Hematopoietic multipotent progenitor cell treated with erythropoietin and hydrocortisone succinate and interleukin-3 and kit ligand, for 8 days (in vitro differentiated cells): ENCODE measurements around the gene CDK2AP2.
"Not testable (repeated sequence)": the region's sequence is repeated elsewhere in the genome, so short reads cannot be mapped to it uniquely, and the experiment has no call there.

Experiments used
- DNase-seq: peaks from one replicate; pipeline ENCODE4 v3.0.0-alpha.2; 2015

Gene CDK2AP2

GRCh38 chr11:67489885-67490726 is 17.9 kb downstream of the CDK2AP2 start:
- DNase-seq: no peak

GRCh38 chr11:67489203-67489884 is 18.6 kb downstream of the CDK2AP2 start:
- no peak for DNase-seq

GRCh38 chr11:67486481-67487195 is 21.3 kb downstream of the CDK2AP2 start:
- DNase-seq: no peak

- not testable (repeated sequence) for DNase-seq
Measured at GRCh38 chr11:67485873-67486361, 22.0 kb downstream of the CDK2AP2 start.

- peak; percentile 41 for DNase-seq
Measured at GRCh38 chr11:67484847-67485311, 23.1 kb downstream of the CDK2AP2 start.

GRCh38 chr11:67483831-67484665 is 23.9 kb downstream of the CDK2AP2 start:
- DNase-seq: peak; percentile 25

GRCh38 chr11:67482827-67483798 is 24.8 kb downstream of the CDK2AP2 start, which contains the start of gene AIP:
Gene AIP, plus strand, starts transcription at chr11:67483026. Its CDS starts 133 bp downstream, at chr11:67483159.
- DNase-seq: peak; percentile 99

GRCh38 chr11:67482275-67482826 is 25.6 kb downstream of the CDK2AP2 start:
- no peak for DNase-seq

- not testable (repeated sequence) for DNase-seq
Measured at GRCh38 chr11:67477344-67478050, 30.5 kb downstream of the CDK2AP2 start.

- peak; percentile 28 for DNase-seq
Measured at GRCh38 chr11:67476692-67477091, 31.3 kb downstream of the CDK2AP2 start.

GRCh38 chr11:67472882-67473281 is 35.1 kb downstream of the CDK2AP2 start:
- no peak for DNase-seq

GRCh38 chr11:67470337-67471002 is 37.5 kb downstream of the CDK2AP2 start:
- DNase-seq: no peak

- no peak for DNase-seq
Measured at GRCh38 chr11:67469508-67469811, 38.5 kb downstream of the CDK2AP2 start.

- DNase-seq: peak; percentile 91
Measured at GRCh38 chr11:67468759-67469507, 39.0 kb downstream of the CDK2AP2 start, which contains the start of gene TMEM134. Gene TMEM134, minus strand, starts transcription at chr11:67469251. Its CDS starts 59 bp downstream, at chr11:67469192.

- no peak for DNase-seq
Measured at GRCh38 chr11:67468456-67468758, 39.6 kb downstream of the CDK2AP2 start.

GRCh38 chr11:67468056-67468455 is 39.9 kb downstream of the CDK2AP2 start:
- DNase-seq: no peak

- no peak for DNase-seq
Measured at GRCh38 chr11:67466962-67467771, 40.8 kb downstream of the CDK2AP2 start.

GRCh38 chr11:67466367-67466766 is 41.6 kb downstream of the CDK2AP2 start:
- DNase-seq: no peak
